NK-92 treated with Interleukin-12 subunit alpha and Interleukin-12 subunit beta, amount 100 ng/mL, for 24 hours (cell line): Measurements from ENCODE around the gene THSD4.

Experiments
- DNase-seq: peaks from one replicate; lab custom pipeline; 2025; lab: John Stamatoyannopoulos, UW

The THSD4 gene

GRCh38 chr15:71809346-71809745 lies 694.1 kb downstream of the THSD4 start:
- DNase-seq = no peak

DNA sequence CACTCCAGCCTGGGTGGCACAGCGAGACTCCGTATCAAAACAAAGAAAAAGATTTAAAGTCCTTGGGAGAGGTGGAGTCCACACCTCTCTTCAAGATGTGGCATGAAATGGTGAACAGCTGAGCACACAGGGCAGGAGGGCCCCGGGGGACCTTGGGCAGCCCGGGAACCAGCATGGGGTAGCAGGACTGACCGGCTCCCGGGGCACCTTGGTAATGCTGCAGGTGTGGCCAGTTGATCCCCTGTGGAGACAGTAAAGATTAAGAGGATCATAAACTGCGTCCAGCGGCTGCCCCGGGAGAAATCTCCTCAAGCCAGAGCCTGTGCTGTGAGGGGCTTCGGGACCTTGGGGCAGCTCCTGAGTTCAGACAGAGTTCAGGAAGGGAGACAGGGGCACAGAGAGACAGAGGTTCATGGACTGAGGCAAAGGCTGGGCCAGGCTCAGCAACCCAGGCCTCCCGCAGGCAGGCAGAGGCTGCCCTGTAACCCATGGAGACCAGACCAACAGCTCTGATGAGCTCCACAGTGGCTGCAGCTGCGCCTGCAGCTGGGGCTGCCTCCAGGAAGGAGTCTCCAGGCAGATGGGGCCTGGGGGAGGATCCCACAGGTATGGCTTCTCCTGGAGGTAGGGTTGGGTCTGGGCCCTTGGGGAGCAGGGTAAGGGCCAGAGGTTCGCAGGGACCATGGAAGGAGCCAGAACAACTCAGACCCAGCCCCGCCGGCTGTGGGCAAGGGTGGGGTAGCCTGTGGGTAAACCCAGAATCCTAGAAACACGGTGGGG lies 695.2 kb downstream of the THSD4 start, which contains the start of gene NR2E3:
TSS of gene NR2E3 (plus strand) at position 299 of the 780 bp plus-strand sequence. CDS start at position 489, 190 bp downstream.
- no peak for DNase-seq

DNA sequence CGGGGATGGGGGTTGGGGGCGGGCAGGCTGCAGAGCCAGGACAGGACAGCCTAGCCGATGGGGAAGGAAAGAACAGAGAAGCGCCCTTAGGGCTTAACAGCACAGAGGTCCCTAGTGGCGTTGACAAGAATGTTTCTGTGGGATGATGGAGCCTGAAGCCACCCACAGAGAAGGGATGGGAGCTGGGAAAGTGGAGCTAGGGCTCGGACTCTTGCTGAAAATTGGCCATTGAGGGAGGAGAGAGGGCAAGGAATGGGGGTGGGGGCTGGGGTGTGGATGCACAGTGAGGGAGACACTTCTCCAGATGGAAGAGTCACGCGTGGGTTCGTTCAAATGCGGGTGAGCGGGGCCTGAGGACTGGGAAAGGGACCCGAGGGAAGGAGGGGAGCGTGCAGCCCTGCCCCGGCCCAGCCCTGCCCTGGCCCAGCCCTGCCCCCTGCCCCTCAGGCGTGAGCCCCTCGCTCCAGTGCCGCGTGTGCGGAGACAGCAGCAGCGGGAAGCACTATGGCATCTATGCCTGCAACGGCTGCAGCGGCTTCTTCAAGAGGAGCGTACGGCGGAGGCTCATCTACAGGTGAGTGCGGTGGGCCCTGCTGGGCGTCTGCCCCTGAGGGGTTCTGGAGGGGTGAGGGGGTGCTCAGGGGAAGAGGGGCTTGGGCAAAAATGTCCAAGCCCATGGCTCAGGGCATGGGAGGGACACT lies 695.9 kb downstream of the THSD4 start:
- no peak for DNase-seq

DNA sequence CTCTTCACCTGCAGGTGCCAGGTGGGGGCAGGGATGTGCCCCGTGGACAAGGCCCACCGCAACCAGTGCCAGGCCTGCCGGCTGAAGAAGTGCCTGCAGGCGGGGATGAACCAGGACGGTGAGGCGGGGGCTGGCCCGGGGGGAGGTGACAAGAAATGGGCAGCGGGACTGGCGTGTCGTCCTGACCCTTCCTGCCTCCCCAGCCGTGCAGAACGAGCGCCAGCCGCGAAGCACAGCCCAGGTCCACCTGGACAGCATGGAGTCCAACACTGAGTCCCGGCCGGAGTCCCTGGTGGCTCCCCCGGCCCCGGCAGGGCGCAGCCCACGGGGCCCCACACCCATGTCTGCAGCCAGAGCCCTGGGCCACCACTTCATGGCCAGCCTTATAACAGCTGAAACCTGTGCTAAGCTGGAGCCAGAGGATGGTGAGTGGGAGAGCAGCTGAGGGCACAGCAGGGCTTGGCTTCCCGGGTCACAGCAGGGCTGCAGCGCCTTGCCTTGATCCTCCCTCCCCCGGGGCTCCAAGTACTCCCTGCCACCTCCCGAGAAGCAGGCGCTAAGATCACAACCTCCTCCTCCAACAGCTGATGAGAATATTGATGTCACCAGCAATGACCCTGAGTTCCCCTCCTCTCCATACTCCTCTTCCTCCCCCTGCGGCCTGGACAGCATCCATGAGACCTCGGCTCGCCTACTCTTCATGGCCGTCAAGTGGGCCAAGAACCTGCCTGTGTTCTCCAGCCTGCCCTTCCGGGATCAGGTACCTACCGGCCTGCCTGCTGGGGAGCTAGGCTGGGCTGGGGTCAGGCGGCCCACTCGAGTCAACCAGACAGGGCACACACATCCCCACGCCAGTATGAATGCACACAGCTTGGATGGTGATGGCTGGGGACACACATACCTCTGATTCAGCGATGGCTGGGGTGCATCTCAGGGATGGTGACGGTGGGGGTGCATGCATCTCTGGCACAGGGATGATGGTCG lies 696.8 kb downstream of the THSD4 start:
- no peak for DNase-seq

DNA sequence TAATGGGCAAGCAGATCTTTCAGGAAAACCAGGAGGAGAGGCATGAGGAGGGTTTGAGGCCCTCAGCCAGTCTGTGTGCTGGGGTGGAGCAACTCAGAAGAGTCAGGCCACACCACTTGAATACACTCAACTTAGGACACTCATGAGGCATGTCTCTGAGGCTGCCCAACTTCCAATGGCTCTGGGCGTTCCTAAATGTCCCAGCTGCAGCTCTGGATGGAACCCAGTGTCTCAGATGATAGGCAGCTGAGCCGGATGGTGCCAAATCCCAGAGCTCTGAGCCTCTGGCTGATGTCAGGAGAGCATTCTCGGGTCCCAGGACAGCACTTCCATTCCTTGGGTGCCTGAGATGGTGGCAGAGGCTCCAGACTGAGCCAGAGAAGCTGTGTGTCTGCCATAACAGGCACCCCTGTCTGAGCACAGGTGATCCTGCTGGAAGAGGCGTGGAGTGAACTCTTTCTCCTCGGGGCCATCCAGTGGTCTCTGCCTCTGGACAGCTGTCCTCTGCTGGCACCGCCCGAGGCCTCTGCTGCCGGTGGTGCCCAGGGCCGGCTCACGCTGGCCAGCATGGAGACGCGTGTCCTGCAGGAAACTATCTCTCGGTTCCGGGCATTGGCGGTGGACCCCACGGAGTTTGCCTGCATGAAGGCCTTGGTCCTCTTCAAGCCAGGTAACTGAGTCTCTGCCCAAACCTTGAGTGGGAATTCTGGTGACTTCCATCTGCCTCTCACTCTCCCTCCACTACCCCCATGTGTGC lies 697.9 kb downstream of the THSD4 start:
- DNase-seq = no peak

- no peak for DNase-seq
Observed at GRCh38 chr15:71813723-71814470, 698.6 kb downstream of the THSD4 start.

- DNase-seq = no peak
Observed at GRCh38 chr15:71815301-71815700, 700.0 kb downstream of the THSD4 start.

DNA sequence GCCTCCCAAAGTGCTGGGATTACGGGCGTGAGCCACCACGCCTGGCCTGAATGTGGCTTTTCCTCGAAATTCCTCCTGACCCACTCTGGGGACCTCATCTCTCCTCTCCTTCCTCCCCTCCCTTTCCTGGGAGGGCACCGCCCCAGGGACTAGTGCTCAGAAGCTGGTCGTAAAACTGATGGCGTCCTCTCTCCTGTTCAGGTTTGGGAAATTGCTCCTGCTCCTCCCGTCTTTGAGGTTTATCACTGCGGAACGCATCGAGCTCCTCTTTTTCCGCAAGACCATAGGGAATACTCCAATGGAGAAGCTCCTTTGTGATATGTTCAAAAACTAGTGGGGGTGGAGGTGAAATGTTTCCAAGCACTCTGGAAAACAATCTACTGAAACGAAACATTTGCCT lies 702.1 kb downstream of the THSD4 start:
- DNase-seq = no peak

- DNase-seq = no peak
Observed at GRCh38 chr15:71820127-71820526, 704.9 kb downstream of the THSD4 start.

- no peak for DNase-seq
Observed at GRCh38 chr15:71821547-71822129, 706.4 kb downstream of the THSD4 start.

DNA sequence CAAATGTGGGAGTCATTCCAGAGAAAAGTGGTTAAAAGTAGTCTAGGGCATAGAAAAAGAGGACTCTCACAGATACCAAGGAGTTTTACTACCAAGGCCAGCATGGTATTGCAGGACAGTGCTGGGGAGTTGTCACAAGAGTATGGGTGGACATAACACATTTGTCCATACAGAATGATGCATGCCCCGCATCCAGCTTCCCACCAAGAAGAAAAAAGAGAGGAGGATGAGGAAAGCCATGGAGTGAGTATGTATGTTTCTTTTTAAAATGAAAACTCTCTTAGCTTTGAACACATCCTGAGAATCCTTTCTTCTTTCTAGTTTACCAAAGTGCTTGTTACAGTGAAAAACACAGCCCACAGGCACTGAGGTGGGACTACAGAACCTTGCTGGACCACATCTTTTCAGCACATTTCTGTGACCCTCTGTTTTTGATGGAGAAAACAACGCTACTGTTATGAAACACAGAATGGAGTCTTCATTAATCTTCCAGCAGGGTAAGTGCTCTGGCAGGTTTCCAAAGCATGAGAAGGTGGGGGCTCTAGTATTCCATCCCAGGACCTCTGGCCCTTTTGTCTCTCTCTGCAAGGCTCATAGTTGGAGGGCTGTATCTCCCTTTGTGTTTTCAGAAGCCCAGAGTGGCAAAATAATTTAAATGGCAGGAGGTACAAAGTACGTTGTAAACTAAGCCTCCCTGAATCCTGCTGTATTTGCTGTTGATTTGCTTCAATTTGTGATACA lies 707.8 kb downstream of the THSD4 start:
- DNase-seq = no peak

DNA sequence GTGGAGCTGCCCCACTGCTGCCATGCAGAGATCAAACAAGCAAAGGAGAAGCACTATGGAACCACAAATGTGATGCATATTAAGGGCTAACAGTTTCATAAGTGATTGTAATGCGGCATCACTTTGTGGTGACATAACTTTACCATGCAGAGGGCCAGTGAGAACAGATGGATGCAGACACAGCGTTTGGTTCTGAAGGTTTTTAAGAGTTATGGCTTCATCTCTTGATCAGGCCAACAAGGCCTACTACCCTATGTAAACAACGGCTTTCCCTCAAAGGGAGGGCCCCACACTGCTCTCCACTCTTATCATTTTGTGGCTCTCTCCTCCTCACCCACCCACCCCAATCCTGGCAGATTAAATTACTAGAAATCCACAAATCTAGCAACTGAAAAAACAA lies 708.5 kb downstream of the THSD4 start:
- DNase-seq = no peak

GRCh38 chr15:71825021-71825730 lies 709.9 kb downstream of the THSD4 start:
- DNase-seq = no peak

DNA sequence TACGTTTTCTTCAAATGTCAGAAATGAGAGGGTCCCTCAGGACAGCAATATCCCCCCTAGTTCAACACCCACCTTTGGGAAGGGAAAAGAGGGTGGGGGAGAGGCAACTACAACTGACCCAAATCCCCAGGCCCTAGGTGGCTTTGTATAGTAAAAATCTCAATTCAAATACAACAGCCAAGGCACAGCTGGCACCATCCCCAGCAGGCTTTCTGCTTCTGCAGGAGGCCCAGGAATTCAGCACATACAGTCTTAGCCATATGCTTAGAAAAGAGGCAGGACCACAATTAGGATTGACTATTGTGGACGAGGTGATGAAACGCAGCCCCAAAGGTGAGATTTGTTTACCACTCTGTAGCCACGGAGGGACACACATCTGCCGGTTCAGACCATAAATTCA lies 710.9 kb downstream of the THSD4 start:
- no peak for DNase-seq

DNA sequence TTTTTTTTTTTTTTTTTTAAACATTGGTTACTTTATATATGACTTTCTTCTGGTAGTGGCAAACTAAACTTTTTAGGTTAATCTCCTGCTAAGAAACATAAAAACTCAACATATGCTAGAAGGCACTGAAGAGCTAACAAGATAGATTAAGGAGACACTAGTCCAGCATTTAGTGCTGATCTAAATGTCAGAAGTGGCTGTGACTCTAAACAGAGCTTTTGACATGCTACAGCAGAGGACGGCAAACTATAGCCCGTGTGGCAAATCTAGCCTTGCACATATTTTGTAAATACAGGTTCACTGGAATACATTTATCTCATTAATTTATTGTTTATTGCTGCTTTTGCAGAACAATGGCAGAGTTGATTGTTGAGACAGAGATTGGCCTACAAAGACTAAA lies 715.7 kb downstream of the THSD4 start:
- no peak for DNase-seq
